ENCODE measurements around the gene RBP3.

GRCh38 chr10:47366181-47366631 lies 18.0 kb downstream of the RBP3 start:
- TF ChIP-seq POLR2A (IDR thresholded peaks at IDR 0.05) (no peak), CTCF (IDR thresholded peaks at IDR 0.05) (no peak)

All from heart left ventricle (tissue), 13 donors.